Endothelial cell of umbilical vein (primary cell): ENCODE measurements around the gene MTG2. TPM values are rescaled to one million over a fixed set of nuclear protein-coding genes. Genes with fewer than 3 reads are reported as not detected.

Experiments
- BruUV-seq: library from RNA; stranded (reverse); fragments of 400-500 nt; replicated peaks from 2 replicates; lab custom pipeline; 2021; lab: Mats Ljungman, UMichigan
- CTCF ChIA-PET: fragments of 300-600, 350-600 bp; sonication (Branson Sonifier 250); formaldehyde crosslinking; loops from one replicate; lab custom pipeline; 2021; ENCODE audit warnings: antibody characterized with exemption, inconsistent platforms; lab: Charles Lee
- POLR2A ChIA-PET: fragments of 300-600, 350-600 bp; sonication (Branson Sonifier 250); formaldehyde crosslinking; loops from one replicate; lab custom pipeline; 2021; ENCODE audit warnings: antibody characterized with exemption, inconsistent platforms; lab: Charles Lee
- DNase-seq: peaks from one replicate; pipeline ENCODE4 v3.0.0-alpha.2; 2011; ENCODE audit warnings: low read depth, low spot score
- FAIRE-seq: peaks from 2 replicates; lab custom pipeline; 2011; peaks lifted over from hg19 to GRCh38; lab: Jason Lieb, UNC
- H2AFZ ChIP-seq: 2 replicates; pipeline ENCODE4 v1.6.0; 2012; ENCODE audit warnings: low read depth, low read length, control low read depth, inconsistent platforms
- H3K27ac ChIP-seq: 2 replicates; pipeline ENCODE4 v1.5.1; 2011; ENCODE audit warnings: low read depth, mild to moderate bottlenecking, control low read depth, low read length, moderate library complexity; ENCODE audit not compliant: insufficient read depth
- H3K27me3 ChIP-seq, 2 experiments: 2 replicates each; pipeline versions ENCODE4 v1.6.0 to v1.6.1; 2011; ENCODE audit warnings: low read length in 2 of 2, mixed read lengths in 1 of 2; ENCODE audit not compliant: control insufficient read depth in 2 of 2, insufficient read depth in 2 of 2
- H3K36me3 ChIP-seq, 2 experiments: 2 replicates in 1 of 2; 3 replicates in 1 of 2; pipeline ENCODE4 v1.5.1; 2011; ENCODE audit warnings: low read length in 2 of 2, mild to moderate bottlenecking in 1 of 2, moderate library complexity in 1 of 2; ENCODE audit not compliant: control insufficient read depth in 2 of 2, insufficient read depth in 2 of 2; ENCODE audit errors: extremely low read depth in 1 of 2
- H3K4me1 ChIP-seq: 3 replicates; pipeline ENCODE4 v1.5.1; 2011; ENCODE audit warnings: mild to moderate bottlenecking, low read length; ENCODE audit not compliant: control insufficient read depth, insufficient read depth; ENCODE audit errors: extremely low read depth
- H3K4me2 ChIP-seq: 2 replicates; pipeline ENCODE4 v1.6.1; 2011; ENCODE audit warnings: low read length, control low read depth, mixed read lengths; ENCODE audit not compliant: insufficient read depth
- H3K4me3 ChIP-seq, 3 experiments: fragments of 200-600 bp in 1 of 3; sonication (generic), shearing (Covaris generic) in 1 of 3; replicated peaks in 1 of 3; 2 replicates each; pipeline ENCODE4 v1.5.1; 2011 to 2016; ENCODE audit warnings: control low read depth in 3 of 3, low read length in 3 of 3, mild to moderate bottlenecking in 2 of 3, inconsistent platforms in 1 of 3, low read depth in 1 of 3, moderate library complexity in 1 of 3; ENCODE audit not compliant: insufficient read depth in 1 of 3
- H3K79me2 ChIP-seq: 2 replicates; pipeline ENCODE4 v1.6.0; 2012; ENCODE audit warnings: low read length, inconsistent platforms; ENCODE audit not compliant: control insufficient read depth, insufficient read depth
- H3K9ac ChIP-seq: replicated peaks from 2 replicates; pipeline ENCODE3; 2011; ENCODE audit warnings: low read length, control low read depth; ENCODE audit not compliant: insufficient read depth; ENCODE audit errors: extremely low read depth
- H3K9me1 ChIP-seq: replicated peaks from 3 replicates; pipeline ENCODE4 v1.6.0; 2011; ENCODE audit warnings: mild to moderate bottlenecking, low read length; ENCODE audit not compliant: control insufficient read depth, insufficient read depth; ENCODE audit errors: extremely low read depth
- H3K9me3 ChIP-seq: replicated peaks from 2 replicates; pipeline ENCODE4 v1.5.1; 2012; ENCODE audit warnings: low read length, inconsistent platforms; ENCODE audit not compliant: control insufficient read depth, insufficient read depth
- H4K20me1 ChIP-seq: replicated peaks from 2 replicates; pipeline ENCODE3; 2011; ENCODE audit warnings: mild to moderate bottlenecking, low read length; ENCODE audit not compliant: control insufficient read depth, insufficient read depth; ENCODE audit errors: extremely low read depth
- EZH2 ChIP-seq: IDR thresholded peaks from 2 replicates; pipeline ENCODE4 v1.6.1; 2012; ENCODE audit warnings: borderline replicate concordance, low read depth, mild to moderate bottlenecking, moderate library complexity, low read length, inconsistent platforms; ENCODE audit not compliant: severe bottlenecking
- FOS ChIP-seq: IDR thresholded peaks from 2 replicates; pipeline ENCODE4 v1.6.1; 2011; ENCODE audit warnings: mild to moderate bottlenecking, low read length, moderate library complexity, borderline replicate concordance; ENCODE audit not compliant: insufficient read depth
- GATA2 ChIP-seq: IDR thresholded peaks from 2 replicates; pipeline ENCODE4 v1.7.0; 2011; ENCODE audit warnings: low read depth, mild to moderate bottlenecking, moderate library complexity, mixed read lengths, low read length; ENCODE audit not compliant: insufficient read length, insufficient read depth
- JUN ChIP-seq: IDR thresholded peaks from 2 replicates; pipeline ENCODE4 v1.6.1; 2011; ENCODE audit warnings: borderline replicate concordance, low read depth; ENCODE audit not compliant: insufficient read length, insufficient read depth
- MYC ChIP-seq: IDR thresholded peaks from one replicate; pipeline ENCODE4 v1.6.1; 2011; ENCODE audit warnings: mild to moderate bottlenecking, low read depth, low read length
- POLR2A ChIP-seq: IDR thresholded peaks from 2 replicates; pipeline ENCODE4 v1.6.1; 2012; ENCODE audit warnings: low read depth, mild to moderate bottlenecking, control low read depth, low read length
- POLR2AphosphoS5 ChIP-seq: IDR thresholded peaks from 2 replicates; pipeline ENCODE4 v1.6.1; 2012; ENCODE audit warnings: low read depth, mild to moderate bottlenecking, control low read depth, low read length, moderate library complexity; ENCODE audit not compliant: insufficient read depth
- dilution Hi-C: fragments of 300-500 bp; cut with MboI; formaldehyde crosslinking; loops from one replicate; pipeline ENCODE4 v1.15.0; 2019; ENCODE audit warnings: low sequenced_read_pairs; ENCODE audit not compliant: extremely low pct_ligation_motif_present
- intact Hi-C: fragments of 100-400 bp; cut with micrococcal nuclease; formaldehyde crosslinking; loops from one replicate; pipeline ENCODE4 v1.10.0; 2022
- polyA plus RNA-seq, 4 experiments: library from polyadenylated mRNA; depleted of rRNA in 3 of 4; stranded (reverse) in 3 of 4; unstranded in 1 of 4; fragments of >200 nt; gene quantifications; 2 replicates each; pipeline versions ENCODE4 v1.2.1 to v1.2.3, GENCODE V29; 2011 to 2012; ENCODE audit warnings: missing spikeins in 1 of 4
- total RNA-seq: library from RNA; stranded (reverse); gene quantifications from 2 replicates; pipeline ENCODE4 v1.2.3, GENCODE V29; 2021
- TF ChIP-seq, protein P1 (sequence below): IDR thresholded peaks from 2 replicates; pipeline ENCODE4 v1.6.1; 2011; ENCODE audit not compliant: insufficient read depth, insufficient read length
- TF ChIP-seq, protein P2 (sequence below), 2 donors: IDR thresholded peaks; 1 replicate in 1 of 2; 2 replicates in 1 of 2; pipeline ENCODE4 v1.5.1; 2011; ENCODE audit warnings: low read length in 2 of 2, mild to moderate bottlenecking in 2 of 2, moderate library complexity in 2 of 2, control low read depth in 1 of 2, inconsistent platforms in 1 of 2, low read depth in 1 of 2; ENCODE audit not compliant: insufficient read depth in 1 of 2; ENCODE audit errors: extremely low read depth in 1 of 2

Gene MTG2
- total and polyA plus RNA-seq, 2 donors (not counting 3 experiments of a cell fraction or from before 2014, with no cell fraction given), result 19.9 to 31.6 TPM

DNA sequence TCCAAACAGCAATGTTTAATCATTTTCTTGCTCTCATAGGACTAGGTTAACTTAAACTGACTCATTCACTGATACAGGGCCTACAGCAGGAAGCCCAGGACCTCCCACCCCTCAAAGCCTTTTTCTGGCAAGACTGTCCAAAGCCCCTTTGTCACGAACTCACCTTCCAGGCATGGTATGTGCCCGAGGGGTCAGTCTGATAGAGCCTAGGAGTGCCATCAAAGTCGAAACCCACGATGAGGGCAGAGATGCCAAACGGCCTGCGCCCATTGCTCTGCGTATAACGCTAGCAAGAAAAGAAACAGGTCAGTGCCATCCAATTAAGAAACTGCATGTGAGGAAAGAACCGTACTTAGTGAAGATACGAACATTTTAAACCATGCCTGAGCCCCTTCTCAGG lies 43.9 kb upstream of the MTG2 start:
- no peak overlapping the region for H3K9ac ChIP-seq
- DNase-seq (no peak), FAIRE-seq (no peak)
- no peaks in the 10 kb centered on the region for H3K4me1 ChIP-seq
- peaks cover 40 to 52% of the 10 kb centered on the region in 2 experiments for H3K36me3 ChIP-seq
- H3K9me3 ChIP-seq, result no peaks in the 10 kb centered on the region
- H3K4me2 ChIP-seq, result no peak overlapping the region
- H3K27me3 ChIP-seq, result no peaks in the 10 kb centered on the region
- peaks cover 45% of the 10 kb centered on the region for H3K79me2 ChIP-seq
- no peak overlapping the region for H3K27ac ChIP-seq
- BruUV-seq, result no TSS peak
- dilution Hi-C loops, result no loop called here
- CTCF ChIA-PET, result interaction anchor here (1.0 kb wide), 1 partner anchor 12 kb away, joined by 4 read pairs; no protein-coding TSS in a partner anchor
- H2AFZ ChIP-seq, result no peak overlapping the region
- no peak overlapping the region for H3K4me3 ChIP-seq
- H3K9me1 ChIP-seq, result no peaks in the 10 kb centered on the region
- TF ChIP-seq, protein P1, sequence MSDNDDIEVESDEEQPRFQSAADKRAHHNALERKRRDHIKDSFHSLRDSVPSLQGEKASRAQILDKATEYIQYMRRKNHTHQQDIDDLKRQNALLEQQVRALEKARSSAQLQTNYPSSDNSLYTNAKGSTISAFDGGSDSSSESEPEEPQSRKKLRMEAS, result no peak
- TF ChIP-seq EZH2 (no peak), POLR2A (no peak), JUN (no peak), POLR2AphosphoS5 (no peak), FOS (no peak), MYC (no peak), GATA2 (no peak)
- TF ChIP-seq, protein P2, sequence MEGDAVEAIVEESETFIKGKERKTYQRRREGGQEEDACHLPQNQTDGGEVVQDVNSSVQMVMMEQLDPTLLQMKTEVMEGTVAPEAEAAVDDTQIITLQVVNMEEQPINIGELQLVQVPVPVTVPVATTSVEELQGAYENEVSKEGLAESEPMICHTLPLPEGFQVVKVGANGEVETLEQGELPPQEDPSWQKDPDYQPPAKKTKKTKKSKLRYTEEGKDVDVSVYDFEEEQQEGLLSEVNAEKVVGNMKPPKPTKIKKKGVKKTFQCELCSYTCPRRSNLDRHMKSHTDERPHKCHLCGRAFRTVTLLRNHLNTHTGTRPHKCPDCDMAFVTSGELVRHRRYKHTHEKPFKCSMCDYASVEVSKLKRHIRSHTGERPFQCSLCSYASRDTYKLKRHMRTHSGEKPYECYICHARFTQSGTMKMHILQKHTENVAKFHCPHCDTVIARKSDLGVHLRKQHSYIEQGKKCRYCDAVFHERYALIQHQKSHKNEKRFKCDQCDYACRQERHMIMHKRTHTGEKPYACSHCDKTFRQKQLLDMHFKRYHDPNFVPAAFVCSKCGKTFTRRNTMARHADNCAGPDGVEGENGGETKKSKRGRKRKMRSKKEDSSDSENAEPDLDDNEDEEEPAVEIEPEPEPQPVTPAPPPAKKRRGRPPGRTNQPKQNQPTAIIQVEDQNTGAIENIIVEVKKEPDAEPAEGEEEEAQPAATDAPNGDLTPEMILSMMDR (IDR thresholded peaks at IDR 0.05; ENCODE audit: extremely low read depth in 1 of 2, insufficient read depth in 1 of 2, low read depth in 1 of 2, low read length in 2 of 2), result no peak
- H4K20me1 ChIP-seq, result peaks cover 7% of the 10 kb centered on the region
- intact Hi-C loops, result loop anchor here (5.0 kb wide), 1 partner anchor 72 kb away; the partner anchor contains the start of gene TAF4
- POLR2A ChIA-PET, result no interaction called here
